Right atrium auricular region (tissue), 2 donors: ENCODE results near the gene DEXI. TPM values are rescaled to one million over a fixed set of nuclear protein-coding genes. Genes with fewer than 3 reads are reported as not detected.

Experiments
- DNase-seq: peaks from one replicate; pipeline ENCODE4 v3.0.0-alpha.2; 2019; ENCODE audit warnings: low spot score
- H3K27ac ChIP-seq, 2 donors: fragments of 200-600 bp; sonication (generic); 1 replicate in 1 of 2; 2 replicates in 1 of 2; pipeline ENCODE4 v1.5.1; 2016 to 2019
- H3K27me3 ChIP-seq, 2 donors: fragments of 200-600 bp; sonication (generic); one replicate each; pipeline versions ENCODE4 v1.5.1 to v1.6.0; 2017 to 2019
- H3K36me3 ChIP-seq: fragments of 200-600 bp; sonication (generic); one replicate; pipeline ENCODE4 v1.5.1; 2016
- H3K4me1 ChIP-seq, 2 donors: fragments of 200-600 bp; sonication (generic); one replicate each; pipeline versions ENCODE4 v1.5.1 to v1.6.0; 2017 to 2019
- H3K4me3 ChIP-seq, 2 donors: fragments of 200-600 bp; sonication (generic); 1 replicate in 1 of 2; 2 replicates in 1 of 2; pipeline ENCODE4 v1.5.1; 2017 to 2019; ENCODE audit warnings: mild to moderate bottlenecking in 1 of 2, moderate library complexity in 1 of 2
- H3K9me3 ChIP-seq, 2 donors: fragments of 200-600 bp; sonication (generic); one replicate each; pipeline ENCODE4 v1.5.1; 2019
- total RNA-seq, 2 donors: library from RNA; depleted of rRNA; stranded (reverse); fragments of >200 nt; gene quantifications; one replicate each; pipeline ENCODE4 v1.1.0, GENCODE V29; 2016
- TF ChIP-seq, protein P1 (sequence below), 2 donors: fragments of 200-600 bp; sonication (generic); IDR thresholded peaks; one replicate each; pipeline ENCODE4 v1.5.1; 2019; ENCODE audit warnings: antibody characterized with exemption in 2 of 2

The DEXI gene
- total RNA-seq, 2 donors from 2014 or later = 129 to 164 TPM

GRCh38 chr16:10936272-10936984 lies 5.8 kb downstream of the DEXI start:
- Histone ChIP-seq H3K9me3 (no peaks in the 10 kb centered on the region), H3K27ac (peak overlapping the region; percentile 94 to 95), H3K4me3 (no peak overlapping the region), H3K4me1 (peaks cover 0 to 83% of the 10 kb centered on the region in 2 donors), H3K27me3 (no peaks in the 10 kb centered on the region), H3K36me3 (peaks cover 12% of the 10 kb centered on the region)
- no peak for DNase-seq
- TF ChIP-seq, protein P1, sequence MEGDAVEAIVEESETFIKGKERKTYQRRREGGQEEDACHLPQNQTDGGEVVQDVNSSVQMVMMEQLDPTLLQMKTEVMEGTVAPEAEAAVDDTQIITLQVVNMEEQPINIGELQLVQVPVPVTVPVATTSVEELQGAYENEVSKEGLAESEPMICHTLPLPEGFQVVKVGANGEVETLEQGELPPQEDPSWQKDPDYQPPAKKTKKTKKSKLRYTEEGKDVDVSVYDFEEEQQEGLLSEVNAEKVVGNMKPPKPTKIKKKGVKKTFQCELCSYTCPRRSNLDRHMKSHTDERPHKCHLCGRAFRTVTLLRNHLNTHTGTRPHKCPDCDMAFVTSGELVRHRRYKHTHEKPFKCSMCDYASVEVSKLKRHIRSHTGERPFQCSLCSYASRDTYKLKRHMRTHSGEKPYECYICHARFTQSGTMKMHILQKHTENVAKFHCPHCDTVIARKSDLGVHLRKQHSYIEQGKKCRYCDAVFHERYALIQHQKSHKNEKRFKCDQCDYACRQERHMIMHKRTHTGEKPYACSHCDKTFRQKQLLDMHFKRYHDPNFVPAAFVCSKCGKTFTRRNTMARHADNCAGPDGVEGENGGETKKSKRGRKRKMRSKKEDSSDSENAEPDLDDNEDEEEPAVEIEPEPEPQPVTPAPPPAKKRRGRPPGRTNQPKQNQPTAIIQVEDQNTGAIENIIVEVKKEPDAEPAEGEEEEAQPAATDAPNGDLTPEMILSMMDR (IDR thresholded peaks at IDR 0.05) = no peak

GRCh38 chr16:10935226-10935915 lies 6.9 kb downstream of the DEXI start:
- TF ChIP-seq, protein P1 (IDR thresholded peaks at IDR 0.05) = no peak
- no peaks in the 10 kb centered on the region for H3K27me3 ChIP-seq
- H3K9me3 ChIP-seq = no peaks in the 10 kb centered on the region
- H3K27ac ChIP-seq = peak overlapping the region; percentile 56 to 61
- H3K4me3 ChIP-seq = no peak overlapping the region
- peaks cover 15% of the 10 kb centered on the region for H3K36me3 ChIP-seq
- no peak for DNase-seq
- peaks cover 0 to 82% of the 10 kb centered on the region in 2 donors for H3K4me1 ChIP-seq

- DNase-seq = no peak
- peak overlapping the region; percentile 56 to 61 for H3K27ac ChIP-seq
- no peaks in the 10 kb centered on the region for H3K9me3 ChIP-seq
- H3K36me3 ChIP-seq = peaks cover 15% of the 10 kb centered on the region
- H3K27me3 ChIP-seq = no peaks in the 10 kb centered on the region
- H3K4me1 ChIP-seq = peaks cover 0 to 82% of the 10 kb centered on the region in 2 donors
- TF ChIP-seq, protein P1 (IDR thresholded peaks at IDR 0.05) = no peak
- H3K4me3 ChIP-seq = no peak overlapping the region
Observed at GRCh38 chr16:10934325-10935107, 7.8 kb downstream of the DEXI start.

DNA sequence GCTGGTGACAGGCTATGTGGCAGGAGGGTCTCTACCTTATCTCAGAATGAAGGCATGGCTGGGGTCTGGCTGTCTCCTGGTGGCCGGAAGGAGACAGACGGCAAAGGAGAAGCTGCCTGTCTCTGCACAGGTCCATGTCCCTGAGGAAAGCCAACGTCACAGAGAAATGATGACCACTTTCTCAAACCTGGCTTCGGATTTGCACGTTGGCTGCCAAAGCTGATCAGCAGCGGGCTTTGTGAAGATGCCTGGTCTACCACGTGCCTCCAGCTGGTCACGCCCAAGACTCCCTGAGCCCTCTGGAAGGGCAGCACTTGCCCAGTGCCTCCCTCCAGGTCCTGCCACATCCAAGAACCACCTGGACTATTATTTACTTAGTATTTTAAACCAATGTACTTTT lies 8.4 kb downstream of the DEXI start:
- Histone ChIP-seq H3K36me3 (peaks cover 20% of the 10 kb centered on the region), H3K27ac (peak overlapping the region; percentile 49 to 61), H3K4me1 (peaks cover 0 to 81% of the 10 kb centered on the region in 2 donors), H3K27me3 (no peaks in the 10 kb centered on the region), H3K9me3 (no peaks in the 10 kb centered on the region), H3K4me3 (no peak overlapping the region)
- TF ChIP-seq, protein P1 (IDR thresholded peaks at IDR 0.05) = no peak
- no peak for DNase-seq

DNA sequence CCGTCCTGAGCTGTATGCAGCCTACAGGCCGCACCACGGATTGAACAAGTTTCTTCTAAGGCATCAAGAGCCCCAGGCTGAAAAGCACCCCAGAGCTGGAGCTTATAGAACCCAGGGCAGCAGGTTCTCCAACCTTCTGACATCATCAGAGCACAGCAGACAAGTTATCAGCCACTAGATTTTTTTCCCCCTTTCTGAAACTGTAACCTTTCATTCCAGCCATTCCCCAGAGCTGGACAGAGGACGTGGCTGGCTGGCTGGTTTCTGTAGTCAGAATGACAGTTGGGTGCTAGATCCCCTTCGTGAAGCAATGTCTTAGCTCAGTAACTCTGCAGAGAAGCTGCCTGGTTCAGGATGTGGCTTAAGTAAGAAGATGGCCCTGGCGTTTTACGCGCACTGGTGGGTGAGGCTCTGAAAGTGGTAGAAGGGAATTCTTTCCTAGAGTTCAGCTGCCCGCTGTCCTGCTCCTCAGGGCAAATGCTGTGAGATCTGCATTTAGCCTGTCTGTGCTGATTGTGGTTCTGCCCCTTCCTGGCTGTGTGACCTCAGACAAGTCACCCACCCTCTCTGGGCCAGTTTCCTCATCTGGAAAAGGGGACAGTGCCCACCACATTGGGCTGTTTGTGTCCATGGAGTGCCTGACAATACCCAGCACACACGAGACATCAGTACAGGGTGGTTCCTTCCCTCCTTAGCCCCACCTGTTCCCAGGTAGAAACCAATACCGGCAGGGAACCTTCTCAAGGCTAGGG lies 9.1 kb downstream of the DEXI start:
- no peaks in the 10 kb centered on the region for H3K9me3 ChIP-seq
- H3K4me1 ChIP-seq = peaks cover 0 to 74% of the 10 kb centered on the region in 2 donors
- TF ChIP-seq, protein P1 (IDR thresholded peaks at IDR 0.05) = no peak
- H3K27ac ChIP-seq = peak overlapping the region; percentile 49 to 61
- DNase-seq = no peak
- no peak overlapping the region for H3K4me3 ChIP-seq
- peaks cover 27% of the 10 kb centered on the region for H3K36me3 ChIP-seq
- no peaks in the 10 kb centered on the region for H3K27me3 ChIP-seq
